NT2/D1 (cell line): ENCODE data around the gene ACAP3.

ENCODE experiments used
- YY1 ChIP-seq: IDR thresholded peaks from 2 replicates; pipeline ENCODE4 v1.6.1; 2011; ENCODE audit not compliant: insufficient read length, insufficient read depth
- ZNF274 ChIP-seq: IDR thresholded peaks from 2 replicates; pipeline ENCODE4 v1.6.1; 2011; ENCODE audit warnings: mild to moderate bottlenecking, low read depth, low read length

DNA sequence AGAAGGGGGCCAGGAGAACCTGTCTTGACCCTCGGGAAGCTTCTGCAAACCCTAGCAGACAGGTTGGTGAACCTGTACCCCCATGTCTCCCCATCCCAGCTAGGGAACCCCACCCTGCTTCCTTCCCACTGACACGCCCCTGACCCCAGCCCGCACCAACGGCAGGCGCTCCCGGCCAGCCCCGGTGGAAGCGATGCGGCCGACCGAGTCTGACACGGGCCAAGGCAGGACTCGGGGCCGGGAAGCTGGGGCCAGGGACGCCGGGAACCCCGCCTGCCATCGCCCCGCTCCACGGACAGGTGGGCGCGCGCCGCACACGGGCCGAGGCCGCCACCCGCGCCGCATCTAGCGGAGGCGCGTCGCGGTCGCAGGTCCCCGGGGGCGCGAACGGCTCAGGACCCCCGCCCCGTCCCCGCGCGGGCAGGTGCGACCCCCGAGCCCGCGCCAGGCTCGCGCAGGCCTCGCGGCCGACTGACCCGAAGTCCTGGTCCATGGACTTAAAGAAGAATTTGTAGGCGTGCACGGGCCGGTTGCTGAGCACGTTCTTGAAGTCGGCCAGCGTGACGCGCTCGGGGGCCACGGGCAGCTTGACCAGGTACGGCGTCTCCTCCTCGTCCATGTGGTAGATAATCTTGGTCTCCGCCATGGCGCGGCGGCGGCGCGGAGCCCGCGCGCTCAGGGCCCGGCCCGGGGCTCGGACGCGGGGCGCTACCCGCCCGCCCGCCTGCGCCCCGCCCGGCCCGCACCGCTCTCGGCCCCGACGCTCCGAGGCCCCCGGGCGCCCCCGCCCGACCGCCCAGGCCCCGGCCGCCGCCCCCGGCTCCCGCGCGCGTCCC lies 40.9 kb upstream of the ACAP3 start:
- TF ChIP-seq ZNF274 (no peak), YY1 (no peak)
